MCF 10A (cell line): ENCODE measurements around the gene UQCR11. TPM values are rescaled to one million over a fixed set of nuclear protein-coding genes. Genes with fewer than 3 reads are reported as not detected.

Source experiments
- BruUV-seq: library from RNA; stranded (reverse); fragments of 400-500 nt; replicated peaks from 2 replicates; lab custom pipeline; 2021; lab: Mats Ljungman, UMichigan
- CTCF ChIA-PET: fragments of 300-600 bp; sonication (Branson Sonifier 250); formaldehyde crosslinking; extraction: SDS; loops from one replicate; lab custom pipeline; 2021; ENCODE audit warnings: antibody characterized with exemption, inconsistent platforms; lab: Yijun Ruan, JAX
- POLR2A ChIA-PET: fragments of 300-600, 350-650 bp; sonication (Branson Sonifier 250); formaldehyde crosslinking; extraction: SDS; loops from one replicate; lab custom pipeline; 2020; ENCODE audit warnings: antibody characterized with exemption, inconsistent platforms; lab: Yijun Ruan, JAX
- DNase-seq: peaks from one replicate; pipeline ENCODE4 v3.0.0-alpha.2; 2018; ENCODE audit not compliant: unreplicated experiment
- H3K27ac Mint-ChIP-seq: one replicate; pipeline ENCODE4 v1.8.0; 2022; ENCODE audit warnings: mild to moderate bottlenecking, low read depth, mixed read lengths; ENCODE audit not compliant: unreplicated experiment
- H3K27me3 Mint-ChIP-seq: one replicate; pipeline ENCODE4 v1.8.0; 2022; ENCODE audit warnings: mixed read lengths; ENCODE audit not compliant: insufficient read depth, unreplicated experiment
- H3K36me3 Mint-ChIP-seq: one replicate; pipeline ENCODE4 v1.8.0; 2022; ENCODE audit warnings: mild to moderate bottlenecking, moderate library complexity, mixed read lengths; ENCODE audit not compliant: insufficient read depth, unreplicated experiment
- H3K4me1 Mint-ChIP-seq: one replicate; pipeline ENCODE4 v1.8.0; 2022; ENCODE audit warnings: mixed read lengths; ENCODE audit not compliant: insufficient read depth, unreplicated experiment
- H3K4me3 Mint-ChIP-seq: one replicate; pipeline ENCODE4 v1.8.0; 2022; ENCODE audit warnings: mild to moderate bottlenecking, moderate library complexity, mixed read lengths; ENCODE audit not compliant: unreplicated experiment
- H3K9me3 Mint-ChIP-seq: one replicate; pipeline ENCODE4 v1.8.0; 2022; ENCODE audit warnings: mixed read lengths; ENCODE audit not compliant: unreplicated experiment
- CTCF ChIP-seq: fragments of 200-600 bp; IDR thresholded peaks from one replicate; pipeline ENCODE4 v1.8.0; 2022; ENCODE audit warnings: antibody characterized with exemption, mild to moderate bottlenecking; ENCODE audit not compliant: unreplicated experiment
- intact Hi-C: fragments of 100-400 bp; cut with micrococcal nuclease; formaldehyde crosslinking; loops from 2 replicates; pipeline ENCODE4 v1.14.1; 2022
- total RNA-seq: library from RNA; stranded (reverse); gene quantifications from 2 replicates; pipeline ENCODE4 v1.2.3, GENCODE V29; 2022

The UQCR11 gene
- total RNA-seq, 1 experiment from 2014 or later: 256 TPM

GRCh38 chr19:1609103-1609396, 3.8 kb upstream of the UQCR11 start:
- Mint-ChIP-seq H3K4me1 (peaks cover 4% of the 10 kb centered on the region), H3K9me3 (no peaks in the 10 kb centered on the region), H3K4me3 (no peak overlapping the region), H3K27ac (no peak overlapping the region), H3K27me3 (no peaks in the 10 kb centered on the region), H3K36me3 (peaks cover 40% of the 10 kb centered on the region)
- CTCF ChIA-PET: no interaction called here
- TF ChIP-seq CTCF: no peak
- intact Hi-C loops: loop anchor here (5.0 kb wide), 2 partner anchors 43 to 188 kb away; partner anchors contain the start of gene TCF3
- POLR2A ChIA-PET: no interaction called here
- BruUV-seq: no TSS peak
- no peak for DNase-seq

- ChIA-PET CTCF (no interaction called here), POLR2A (interaction anchor here (1.2 kb wide), 1 partner anchor 21 kb away, joined by 3 read pairs; no protein-coding TSS in a partner anchor)
- peaks cover 4% of the 10 kb centered on the region for H3K4me1 Mint-ChIP-seq
- no peak overlapping the region for H3K4me3 Mint-ChIP-seq
- peak; percentile 28 for DNase-seq
- H3K36me3 Mint-ChIP-seq: peaks cover 39% of the 10 kb centered on the region
- intact Hi-C loops: loop anchor here (5.0 kb wide), 2 partner anchors 44 to 189 kb away; partner anchors contain the start of gene TCF3
- no peak for TF ChIP-seq CTCF
- no peaks in the 10 kb centered on the region for H3K27me3 Mint-ChIP-seq
- H3K9me3 Mint-ChIP-seq: no peaks in the 10 kb centered on the region
- no peak overlapping the region for H3K27ac Mint-ChIP-seq
- BruUV-seq: no TSS peak
Observed at GRCh38 chr19:1608359-1609102, 3.3 kb upstream of the UQCR11 start.

- Mint-ChIP-seq H3K36me3 (peaks cover 29% of the 10 kb centered on the region), H3K4me3 (peak overlapping the region; percentile 79), H3K9me3 (no peaks in the 10 kb centered on the region), H3K27ac (peak overlapping the region; percentile 46), H3K27me3 (no peaks in the 10 kb centered on the region), H3K4me1 (peaks cover 4% of the 10 kb centered on the region)
- DNase-seq: no peak
- ChIA-PET CTCF (interaction anchor here (0.6 to 1.9 kb wide), 6 partner anchors 16 to 161 kb away, joined by 3 to 5 read pairs (median 4); no protein-coding TSS in a partner anchor), POLR2A (interaction anchor here (0.7 to 8.0 kb wide), 12 partner anchors 9 to 337 kb away, joined by 3 to 105 read pairs (median 5); partner anchors contain the start of genes CIRBP, MBD3 and TCF3)
- TF ChIP-seq CTCF: no peak
- no TSS peak for BruUV-seq
- intact Hi-C loops: loop anchor here (5.0 kb wide), 2 partner anchors 46 to 191 kb away; partner anchors contain the start of gene TCF3
Observed at GRCh38 chr19:1606138-1606651, 933 bp upstream of the UQCR11 start.

GRCh38 chr19:1602091-1602707, 3.1 kb downstream of the UQCR11 start:
- Mint-ChIP-seq H3K27me3 (no peaks in the 10 kb centered on the region), H3K4me1 (peaks cover 4% of the 10 kb centered on the region), H3K4me3 (peak overlapping the region; percentile 12), H3K27ac (no peak overlapping the region), H3K9me3 (no peaks in the 10 kb centered on the region), H3K36me3 (peaks cover 35% of the 10 kb centered on the region)
- DNase-seq: no peak
- CTCF ChIA-PET: interaction anchor here (0.6 to 1.1 kb wide), 3 partner anchors 34 to 224 kb away, joined by 3 read pairs; partner anchors contain the start of gene MEX3D
- intact Hi-C loops: no loop called here
- BruUV-seq: no TSS peak
- POLR2A ChIA-PET: interaction anchor here (0.7 to 8.0 kb wide), 3 partner anchors 10 to 1022 kb away, joined by 3 to 105 read pairs (median 49); partner anchors contain the start of genes MBD3 and TCF3
- TF ChIP-seq CTCF: no peak
